SH-SY5Y (cell line): ENCODE data around the gene ZNF507.

ENCODE experiments used
- GATA2 ChIP-seq: IDR thresholded peaks from 2 replicates; pipeline ENCODE4 v1.6.1; 2011; ENCODE audit warnings: mild to moderate bottlenecking, low read depth, low read length
- GATA3 ChIP-seq: IDR thresholded peaks from 2 replicates; pipeline ENCODE4 v1.6.1; 2011; ENCODE audit warnings: low read depth, mild to moderate bottlenecking, low read length, moderate library complexity

GRCh38 chr19:32361574-32362317 lies 16.3 kb downstream of the ZNF507 start:
- TF ChIP-seq GATA2 (no peak), GATA3 (no peak)
